ENCODE measurements around the gene RINT1. TPM values are rescaled to one million over a fixed set of nuclear protein-coding genes. Genes with fewer than 3 reads are reported as not detected.
A peak's percentile ranks its signal among the peaks of the same experiment; 100 is the strongest.

The RINT1 gene
- total and polyA plus RNA-seq, 2 of the 13 experiments (the other 11 are each of a cell fraction or from before 2014, with no cell fraction given) = 14.7 to 19.3 TPM

DNA sequence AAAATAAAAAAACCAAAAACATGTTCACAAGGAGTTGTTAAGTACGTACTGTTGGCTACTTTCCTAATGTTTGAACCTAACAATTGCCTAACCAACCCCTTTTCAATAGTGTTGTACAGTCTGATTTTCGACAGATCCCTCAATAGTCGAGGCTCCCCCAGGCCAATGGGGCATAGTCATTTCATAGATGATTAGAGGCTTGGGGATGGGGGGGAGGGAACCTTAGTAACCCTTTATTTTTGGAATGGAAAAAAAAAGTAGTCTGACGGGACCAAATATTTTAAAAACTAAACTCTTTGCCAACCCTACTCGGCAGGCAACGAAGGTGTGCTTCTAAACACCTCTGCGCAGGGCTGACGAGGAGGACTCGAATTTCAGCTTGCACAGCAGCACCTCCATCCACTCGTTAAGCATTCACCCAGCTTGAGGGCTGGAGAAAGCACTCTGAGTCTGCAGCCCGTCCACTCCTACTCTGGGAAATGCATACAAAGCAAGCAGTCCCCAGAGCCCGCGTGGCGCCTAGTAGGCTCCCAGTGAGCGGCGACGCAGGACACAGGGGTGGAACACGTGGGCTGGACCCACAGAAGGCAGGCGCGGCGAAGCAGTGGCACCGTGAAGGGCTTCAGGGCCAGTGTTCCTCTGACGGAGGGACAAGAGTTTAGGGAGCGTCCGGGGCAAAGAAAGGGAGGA lies 10.8 kb upstream of the RINT1 start:
- peak; percentile 67 for DNase-seq (ENCODE audit: low spot score)
- TF ChIP-seq SATB2 (CRISPR knock-in tag; IDR thresholded peaks at IDR 0.05) (no peak), LBX2 (CRISPR knock-in tag; IDR thresholded peaks at IDR 0.05; ENCODE audit: borderline replicate concordance) (peak; percentile 93; the same call in 1 of the 2 replicates), TGIF2 (CRISPR knock-in tag; IDR thresholded peaks at IDR 0.05) (no peak; the same call in 1 of the 2 replicates), ZNF780A (CRISPR knock-in tag; IDR thresholded peaks at IDR 0.05) (0 out of 2 replicates have a peak, but pooled peaks have one; percentile 51), ZNF432 (CRISPR knock-in tag; IDR thresholded peaks at IDR 0.05; ENCODE audit: borderline replicate concordance) (no peak), FOXA1 (IDR thresholded peaks at IDR 0.05) (no peak), FOXA1 (CRISPR knock-in tag; IDR thresholded peaks at IDR 0.05) (no peak), SAP130 (CRISPR knock-in tag; IDR thresholded peaks at IDR 0.05; ENCODE audit: low read depth) (no peak; the same call in 1 of the 2 replicates), ZNF543 (CRISPR knock-in tag; IDR thresholded peaks at IDR 0.05) (no peak), PRDM10 (CRISPR knock-in tag; IDR thresholded peaks at IDR 0.05; ENCODE audit: low read depth) (no peak), POLR2AphosphoS2 (IDR thresholded peaks at IDR 0.05; ENCODE audit: low read depth, low read length) (no peak), GATAD1 (CRISPR knock-in tag; IDR thresholded peaks at IDR 0.05) (no peak; the same call in 1 of the 2 replicates), POLR2G (IDR thresholded peaks at IDR 0.05; ENCODE audit: low read depth, low read length) (no peak)
- TF ChIP-seq, protein P1, sequence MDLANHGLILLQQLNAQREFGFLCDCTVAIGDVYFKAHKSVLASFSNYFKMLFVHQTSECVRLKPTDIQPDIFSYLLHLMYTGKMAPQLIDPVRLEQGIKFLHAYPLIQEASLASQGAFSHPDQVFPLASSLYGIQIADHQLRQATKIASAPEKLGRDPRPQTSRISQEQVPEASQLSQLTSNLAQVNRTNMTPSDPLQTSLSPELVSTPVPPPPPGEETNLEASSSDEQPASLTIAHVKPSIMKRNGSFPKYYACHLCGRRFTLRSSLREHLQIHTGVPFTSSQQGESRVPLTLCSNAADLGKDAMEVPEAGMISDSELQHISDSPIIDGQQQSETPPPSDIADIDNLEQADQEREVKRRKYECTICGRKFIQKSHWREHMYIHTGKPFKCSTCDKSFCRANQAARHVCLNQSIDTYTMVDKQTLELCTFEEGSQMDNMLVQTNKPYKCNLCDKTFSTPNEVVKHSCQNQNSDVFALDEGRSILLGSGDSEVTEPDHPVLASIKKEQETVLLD (CRISPR knock-in tag; IDR thresholded peaks at IDR 0.05; ENCODE audit: low read depth) = no peak

More for the DNA sequence above, 10.8 kb upstream of the RINT1 start:
- peaks cover 42% of the 10 kb centered on the region for H3K79me2 ChIP-seq (ENCODE audit: insufficient read depth, low read length)
- peak overlapping the region; percentile 79 for H3K9ac ChIP-seq (ENCODE audit: insufficient read depth, low read depth, low read length)
- peaks cover 0 to 21% of the 10 kb centered on the region in 2 experiments; a peak in 3 of 5 replicates for H3K36me3 ChIP-seq (replicated peaks in 1 of 2; ENCODE audit: control insufficient read depth in 1 of 2, insufficient read depth in 2 of 2, low read length in 2 of 2)
- FAIRE-seq (peak; percentile 68), ATAC-seq (peak; percentile 74)
- no peak overlapping the region for H2AFZ ChIP-seq (ENCODE audit: low read length)
- no TSS peak for BruUV-seq (replicated peaks)
- intact Hi-C loops (cut with micrococcal nuclease; ENCODE audit: unreplicated experiment) = no loop called here
- no peaks in the 10 kb centered on the region for H4K20me1 ChIP-seq (ENCODE audit: insufficient read depth, low read length)
- peak overlapping the region; percentile 81 to 95 (median 93) for H3K4me3 ChIP-seq (replicated peaks in 1 of 3; ENCODE audit: insufficient read depth in 1 of 3, low read depth in 2 of 3, low read length in 3 of 3)
- POLR2A ChIA-PET = interaction anchor here (1.6 kb wide), 1 partner anchor 11 kb away, joined by 15 read pairs; the partner anchor contains the start of gene RINT1
- H3K27ac ChIP-seq (ENCODE audit: extremely low read length, insufficient read depth, low read length) = peak overlapping the region; percentile 97
- peak overlapping the region; percentile 90 for H3K4me2 ChIP-seq (ENCODE audit: low read depth, low read length)
- CTCF ChIA-PET (ENCODE audit: low intra/inter-chr PET ratio, low total read pairs) = no interaction called here
- 4% methylated on average over 16 of the region's 25 CpGs for WGBS (ENCODE audit: low lambda C conversion rate)
- no peaks in the 10 kb centered on the region for H3K9me3 ChIP-seq (ENCODE audit: low read length)
- H3K4me1 ChIP-seq (ENCODE audit: insufficient read depth, low read length) = peaks cover 32% of the 10 kb centered on the region
- H3K27me3 ChIP-seq (ENCODE audit: control insufficient read depth in 1 of 2, insufficient read depth in 2 of 2, low read length in 2 of 2) = no peaks in the 10 kb centered on the region
- in situ Hi-C loops (cut with HindIII; ENCODE audit: extremely low pct_ligation_motif_present, low pct_unique_long_range_greater_than_20kb) = no loop called here
